Gastroesophageal sphincter (tissue), 4 donors: Measurements from ENCODE around the gene GPT2. TPM values are rescaled to one million over a fixed set of nuclear protein-coding genes. Genes with fewer than 3 reads are reported as not detected.

Source experiments
- ATAC-seq: fragments of 150-250 bp; one replicate; pipeline ENCODE4 v1.9.1; 2016; ENCODE audit warnings: mild to moderate bottlenecking, moderate library complexity
- H3K27ac ChIP-seq, 4 donors: fragments of 200-600 bp; sonication (generic) in 3 of 4; 1 replicate in 3 of 4; 2 replicates in 1 of 4; pipeline ENCODE4 v1.5.1; 2016 to 2019
- H3K27me3 ChIP-seq: fragments of 200-600 bp; sonication (generic); one replicate; pipeline ENCODE4 v1.5.1; 2019
- H3K36me3 ChIP-seq, 2 donors: fragments of 200-600 bp; sonication (generic); one replicate each; pipeline ENCODE4 v1.5.1; 2019; ENCODE audit warnings: control low read depth in 1 of 2
- H3K4me1 ChIP-seq, 3 donors: fragments of 200-600 bp; sonication (generic); 1 replicate in 2 of 3; 2 replicates in 1 of 3; pipeline ENCODE4 v1.5.1; 2016 to 2019; ENCODE audit warnings: control low read depth in 2 of 3
- H3K4me3 ChIP-seq, 2 donors: fragments of 200-600 bp; sonication (generic); one replicate each; pipeline ENCODE4 v1.5.1; 2019; ENCODE audit warnings: mild to moderate bottlenecking in 1 of 2, moderate library complexity in 1 of 2
- H3K9me3 ChIP-seq, 3 donors: fragments of 200-600 bp; sonication (generic); one replicate each; pipeline ENCODE4 v1.5.1; 2017 to 2019; ENCODE audit warnings: control low read depth in 2 of 3
- EP300 ChIP-seq: sonication (generic); formaldehyde crosslinking; IDR thresholded peaks from one replicate; pipeline ENCODE4 v1.6.1; 2017; ENCODE audit warnings: antibody characterized with exemption, mild to moderate bottlenecking
- POLR2A ChIP-seq, 2 donors: fragments of 450-650 bp; IDR thresholded peaks; one replicate each; pipeline ENCODE4 v1.6.1; 2017; ENCODE audit warnings: antibody characterized with exemption in 2 of 2, mild to moderate bottlenecking in 2 of 2, moderate library complexity in 1 of 2
- POLR2AphosphoS5 ChIP-seq: sonication (generic); formaldehyde crosslinking; IDR thresholded peaks from one replicate; pipeline ENCODE4 v1.6.1; 2017; ENCODE audit warnings: antibody characterized with exemption
- WGBS, 2 donors: methylation state at CpG; one replicate each; pipeline ENCODE4 v1.1.5; 2018; ENCODE audit warnings: low coverage in 1 of 2; 5-methylcytosine and 5-hydroxymethylcytosine counted together
- total RNA-seq, 4 donors: library from RNA; depleted of rRNA; stranded (reverse); fragments of >200 nt; gene quantifications; one replicate each; pipeline ENCODE4 v1.1.0, GENCODE V29; 2016
- TF ChIP-seq, protein P1 (sequence below), 4 experiments: fragments of 200-600 bp in 2 of 4; fragments of 450-650 bp in 2 of 4; sonication (generic) in 1 of 4; IDR thresholded peaks; one replicate each; pipeline ENCODE4 v1.5.1; 2017 to 2019; ENCODE audit warnings: antibody characterized with exemption in 4 of 4, mild to moderate bottlenecking in 2 of 4, moderate library complexity in 2 of 4

The GPT2 gene
- total RNA-seq, 4 donors from 2014 or later, result 3.8 to 8.6 (median 5.4) TPM

GRCh38 chr16:46908540-46909372 lies 24.6 kb downstream of the GPT2 start:
- no peak overlapping the region for H3K27ac ChIP-seq
- WGBS, 2 donors, result 26 to 39% methylated on average over 4 of the region's 6 CpGs

GRCh38 chr16:46911038-46911437 lies 26.9 kb downstream of the GPT2 start:
- no peaks in the 10 kb centered on the region for H3K27me3 ChIP-seq
- H3K4me1 ChIP-seq, result peaks cover 0 to 13% (median 0%) of the 10 kb centered on the region in 3 donors
- peaks cover 0 to 43% of the 10 kb centered on the region in 2 donors for H3K36me3 ChIP-seq
- 62 to 67% methylated on average over 3 of the region's 3 CpGs for whole genome bisulfite sequencing, 2 donors
- no peak overlapping the region for H3K27ac ChIP-seq
- H3K4me3 ChIP-seq, result no peak overlapping the region
- no peaks in the 10 kb centered on the region for H3K9me3 ChIP-seq
- ATAC-seq, result no peak
- TF ChIP-seq POLR2A (IDR thresholded peaks at IDR 0.05) (no peak), EP300 (no peak), POLR2AphosphoS5 (no peak)
- TF ChIP-seq, protein P1, sequence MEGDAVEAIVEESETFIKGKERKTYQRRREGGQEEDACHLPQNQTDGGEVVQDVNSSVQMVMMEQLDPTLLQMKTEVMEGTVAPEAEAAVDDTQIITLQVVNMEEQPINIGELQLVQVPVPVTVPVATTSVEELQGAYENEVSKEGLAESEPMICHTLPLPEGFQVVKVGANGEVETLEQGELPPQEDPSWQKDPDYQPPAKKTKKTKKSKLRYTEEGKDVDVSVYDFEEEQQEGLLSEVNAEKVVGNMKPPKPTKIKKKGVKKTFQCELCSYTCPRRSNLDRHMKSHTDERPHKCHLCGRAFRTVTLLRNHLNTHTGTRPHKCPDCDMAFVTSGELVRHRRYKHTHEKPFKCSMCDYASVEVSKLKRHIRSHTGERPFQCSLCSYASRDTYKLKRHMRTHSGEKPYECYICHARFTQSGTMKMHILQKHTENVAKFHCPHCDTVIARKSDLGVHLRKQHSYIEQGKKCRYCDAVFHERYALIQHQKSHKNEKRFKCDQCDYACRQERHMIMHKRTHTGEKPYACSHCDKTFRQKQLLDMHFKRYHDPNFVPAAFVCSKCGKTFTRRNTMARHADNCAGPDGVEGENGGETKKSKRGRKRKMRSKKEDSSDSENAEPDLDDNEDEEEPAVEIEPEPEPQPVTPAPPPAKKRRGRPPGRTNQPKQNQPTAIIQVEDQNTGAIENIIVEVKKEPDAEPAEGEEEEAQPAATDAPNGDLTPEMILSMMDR (IDR thresholded peaks at IDR 0.05), result no peak

More at GRCh38 chr16:46908540-46909372, 24.6 kb downstream of the GPT2 start:
- H3K9me3 ChIP-seq, result no peaks in the 10 kb centered on the region
- no peak overlapping the region for H3K4me3 ChIP-seq
- no peaks in the 10 kb centered on the region for H3K27me3 ChIP-seq
- no peak for TF ChIP-seq POLR2A (IDR thresholded peaks at IDR 0.05)
- TF ChIP-seq, protein P1 (IDR thresholded peaks at IDR 0.05), result peak in 3 of 4 experiments; percentile 72 to 90 (median 80)
- no peak for TF ChIP-seq POLR2AphosphoS5
- no peak for ATAC-seq
- H3K4me1 ChIP-seq, result peaks cover 0 to 13% (median 0%) of the 10 kb centered on the region in 3 donors
- peaks cover 0 to 30% of the 10 kb centered on the region in 2 donors for H3K36me3 ChIP-seq

GRCh38 chr16:46911650-46912049 lies 27.5 kb downstream of the GPT2 start:
- peaks cover 0 to 13% (median 0%) of the 10 kb centered on the region in 3 donors for H3K4me1 ChIP-seq

DNA sequence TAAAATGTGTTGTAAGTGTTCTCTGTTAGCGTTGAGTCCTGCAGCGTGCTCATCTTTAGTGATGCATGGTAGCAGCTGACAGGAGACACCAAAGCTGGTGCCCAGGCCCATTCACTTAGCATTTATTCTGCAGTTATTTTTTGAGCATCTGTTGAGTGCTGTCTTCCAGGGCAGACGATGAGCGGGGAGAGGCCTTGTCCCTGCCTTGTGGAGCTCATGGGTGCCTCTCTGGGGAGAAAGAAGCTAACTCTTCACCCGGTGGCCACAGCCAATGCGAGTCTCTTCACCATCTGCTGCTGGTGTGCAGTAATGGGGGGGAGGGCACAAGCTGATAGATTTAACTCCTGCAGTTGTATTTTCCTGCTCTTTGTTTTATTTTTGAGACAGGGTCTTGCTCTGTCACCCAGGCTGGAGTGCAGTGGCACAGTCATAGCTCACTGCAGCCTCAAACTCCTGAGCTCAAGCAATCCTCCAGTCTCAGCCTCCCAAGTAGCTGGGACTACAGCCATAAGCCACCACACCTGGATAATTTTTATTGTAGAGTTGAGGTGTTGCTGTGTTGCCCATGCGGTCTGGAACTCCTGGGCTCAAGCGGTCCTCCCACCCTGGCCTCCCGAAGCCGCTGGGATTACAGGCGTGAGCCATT lies 30.5 kb downstream of the GPT2 start:
- Histone ChIP-seq H3K27ac (no peak overlapping the region), H3K4me1 (no peaks in the 10 kb centered on the region), H3K27me3 (no peaks in the 10 kb centered on the region), H3K4me3 (no peak overlapping the region), H3K36me3 (peaks cover 0 to 59% of the 10 kb centered on the region in 2 donors), H3K9me3 (no peaks in the 10 kb centered on the region)
- TF ChIP-seq, protein P1 (IDR thresholded peaks at IDR 0.05), result no peak
- TF ChIP-seq POLR2A (IDR thresholded peaks at IDR 0.05), result no peak
- TF ChIP-seq POLR2AphosphoS5, result no peak
- no peak for TF ChIP-seq EP300
- WGBS, 2 donors, result 90 to 99% methylated on average over 6 to 7 of the region's 11 CpGs
- no peak for ATAC-seq

More at GRCh38 chr16:46911650-46912049, 27.5 kb downstream of the GPT2 start:
- TF ChIP-seq, protein P1 (IDR thresholded peaks at IDR 0.05), result no peak
- TF ChIP-seq POLR2A (IDR thresholded peaks at IDR 0.05) (no peak), EP300 (no peak), POLR2AphosphoS5 (no peak)
- Histone ChIP-seq H3K27me3 (no peaks in the 10 kb centered on the region), H3K27ac (no peak overlapping the region), H3K9me3 (no peaks in the 10 kb centered on the region), H3K4me3 (no peak overlapping the region), H3K36me3 (peaks cover 0 to 49% of the 10 kb centered on the region in 2 donors)
- no peak for ATAC-seq
- 97% methylated on average over 3 of the region's 4 CpGs; no CpG with 5 or more reads in 1 of the 2 donors for WGBS, 2 donors
